ENCODE measurements around the gene PNP.

DNA sequence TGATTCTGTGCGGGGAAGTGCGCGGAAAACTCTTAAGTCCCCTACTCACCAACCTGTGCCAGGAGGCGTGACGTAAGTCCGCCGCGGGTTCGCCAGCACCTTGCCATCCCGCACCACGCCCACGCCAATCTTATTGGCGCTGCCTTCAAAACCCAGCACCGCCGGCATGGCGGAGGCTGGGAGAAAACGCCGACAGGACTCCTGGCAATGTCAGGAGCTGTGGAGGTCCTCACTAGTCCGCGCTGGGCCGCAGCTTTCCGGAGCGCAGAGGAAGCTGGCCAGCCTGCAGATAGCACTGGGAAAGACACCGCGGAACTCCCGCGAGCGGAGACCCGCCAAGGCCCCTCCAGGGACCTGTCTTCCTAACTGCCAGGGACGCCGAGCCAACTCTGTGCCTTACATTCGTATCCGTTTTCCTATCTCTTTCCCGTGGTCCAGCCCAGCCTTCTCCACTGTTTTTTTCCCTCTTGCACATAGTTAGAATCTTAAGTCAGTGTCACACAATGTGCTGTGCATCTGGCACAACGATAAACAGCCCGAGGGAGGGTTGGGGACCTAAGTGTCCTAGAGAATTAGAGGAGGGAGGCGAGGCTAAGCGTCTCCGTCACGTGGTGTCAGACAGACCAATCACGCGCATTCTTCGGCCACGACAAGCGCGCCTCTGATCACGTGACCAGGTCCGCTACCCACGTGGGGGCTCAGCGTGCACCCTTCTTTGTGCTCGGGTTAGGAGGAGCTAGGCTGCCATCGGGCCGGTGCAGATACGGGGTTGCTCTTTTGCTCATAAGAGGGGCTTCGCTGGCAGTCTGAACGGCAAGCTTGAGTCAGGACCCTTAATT, 14.5 kb upstream of the PNP start, which contains the start of the genes APEX1 and OSGEP:
- TF ChIP-seq, protein P1, sequence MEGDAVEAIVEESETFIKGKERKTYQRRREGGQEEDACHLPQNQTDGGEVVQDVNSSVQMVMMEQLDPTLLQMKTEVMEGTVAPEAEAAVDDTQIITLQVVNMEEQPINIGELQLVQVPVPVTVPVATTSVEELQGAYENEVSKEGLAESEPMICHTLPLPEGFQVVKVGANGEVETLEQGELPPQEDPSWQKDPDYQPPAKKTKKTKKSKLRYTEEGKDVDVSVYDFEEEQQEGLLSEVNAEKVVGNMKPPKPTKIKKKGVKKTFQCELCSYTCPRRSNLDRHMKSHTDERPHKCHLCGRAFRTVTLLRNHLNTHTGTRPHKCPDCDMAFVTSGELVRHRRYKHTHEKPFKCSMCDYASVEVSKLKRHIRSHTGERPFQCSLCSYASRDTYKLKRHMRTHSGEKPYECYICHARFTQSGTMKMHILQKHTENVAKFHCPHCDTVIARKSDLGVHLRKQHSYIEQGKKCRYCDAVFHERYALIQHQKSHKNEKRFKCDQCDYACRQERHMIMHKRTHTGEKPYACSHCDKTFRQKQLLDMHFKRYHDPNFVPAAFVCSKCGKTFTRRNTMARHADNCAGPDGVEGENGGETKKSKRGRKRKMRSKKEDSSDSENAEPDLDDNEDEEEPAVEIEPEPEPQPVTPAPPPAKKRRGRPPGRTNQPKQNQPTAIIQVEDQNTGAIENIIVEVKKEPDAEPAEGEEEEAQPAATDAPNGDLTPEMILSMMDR (IDR thresholded peaks at IDR 0.05; ENCODE audit: low read depth, low read length): no peak
- no peak for TF ChIP-seq EZH2phosphoT487 (IDR thresholded peaks at IDR 0.05; ENCODE audit: low read depth)

Measured in OCI-LY3 (cell line).